HG03039 (cell line): ENCODE data around the gene TNXB.
"Not testable (repeated sequence)": the region's sequence is repeated elsewhere in the genome, so short reads cannot be mapped to it uniquely, and the experiment has no call there.

Source experiments
- ATAC-seq: cut with Tn5 transposase; IDR thresholded peaks from one replicate; pipeline ENCODE4 v1.9.1; 2021; ENCODE audit warnings: mild to moderate bottlenecking, moderate library complexity; ENCODE audit not compliant: unreplicated experiment

Gene TNXB

DNA sequence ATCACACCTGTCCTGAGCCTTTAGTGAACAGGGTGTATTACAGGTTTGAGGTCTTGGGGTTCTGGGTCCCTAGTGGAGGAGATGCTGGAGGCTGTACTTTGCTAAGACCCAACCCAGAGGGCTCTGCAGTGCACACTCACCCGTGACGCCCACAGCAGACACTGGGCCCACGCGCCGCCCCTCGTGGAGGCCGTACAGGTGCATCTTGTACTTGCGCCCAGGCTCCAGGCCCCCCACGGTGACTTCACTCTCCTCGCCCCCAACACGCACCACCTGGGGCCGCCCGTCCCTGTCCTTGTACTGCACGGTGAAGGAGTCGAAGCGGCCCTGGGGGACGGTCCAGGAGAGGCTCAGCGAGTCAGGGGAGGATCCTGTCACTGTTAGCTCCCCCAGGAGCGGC is 41.6 kb downstream of the TNXB start:
- not testable (repeated sequence) for ATAC-seq

GRCh38 chr6:32064706-32065105 is 44.4 kb downstream of the TNXB start:
- no peak for ATAC-seq

DNA sequence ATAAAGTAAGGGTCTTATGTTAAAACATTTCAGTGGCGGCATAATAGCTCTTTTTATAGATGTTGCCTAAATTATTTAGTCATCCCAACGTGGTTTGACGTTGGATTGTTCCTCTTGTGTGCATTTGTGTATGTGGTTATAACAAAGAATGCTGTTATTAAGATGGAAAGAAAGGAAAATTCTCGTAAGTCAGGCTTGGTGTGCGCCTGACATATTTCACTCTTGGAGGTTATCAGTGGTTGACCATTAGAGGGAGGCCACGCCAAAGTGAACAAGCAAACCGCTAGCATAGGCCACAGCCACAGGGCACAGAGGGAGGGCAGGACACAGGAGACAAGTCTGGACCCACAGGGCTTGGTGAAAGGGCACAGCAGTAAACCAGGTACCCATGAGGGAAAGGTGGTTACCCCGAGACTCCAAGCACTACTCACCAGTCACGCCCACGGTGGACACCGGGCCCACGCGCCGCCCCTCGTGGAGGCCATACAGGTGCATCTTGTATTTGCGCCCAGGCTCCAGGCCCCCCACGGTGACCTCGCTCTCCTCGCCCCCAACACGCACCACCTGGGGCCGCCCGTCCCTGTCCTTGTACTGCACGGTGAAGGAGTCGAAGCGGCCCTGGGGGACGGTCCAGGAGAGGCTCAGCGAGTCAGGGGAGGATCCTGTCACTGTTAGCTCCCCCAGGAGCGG is 48.0 kb downstream of the TNXB start:
- no peak for ATAC-seq

DNA sequence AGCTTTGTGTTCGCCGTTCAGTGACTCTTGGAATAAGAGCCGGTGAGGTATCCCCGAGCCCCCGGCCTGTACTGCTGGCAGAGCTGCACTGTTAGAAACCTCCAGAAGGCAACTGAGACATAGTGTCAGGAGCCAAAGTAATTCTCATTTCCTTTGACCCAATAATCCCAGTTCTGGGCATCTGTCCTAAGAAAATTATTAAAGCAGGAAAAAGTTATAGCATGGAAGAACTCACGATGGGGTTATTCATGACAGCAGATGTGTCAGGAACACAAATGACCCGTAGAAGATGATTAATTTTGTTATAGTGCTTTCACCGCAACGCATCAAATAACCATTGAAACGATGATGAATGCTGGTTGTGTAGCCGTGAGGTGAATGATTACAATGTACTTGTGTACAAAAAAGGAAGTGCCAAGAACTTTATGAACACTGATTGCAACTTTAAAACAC is 50.6 kb downstream of the TNXB start:
- ATAC-seq: no peak

DNA sequence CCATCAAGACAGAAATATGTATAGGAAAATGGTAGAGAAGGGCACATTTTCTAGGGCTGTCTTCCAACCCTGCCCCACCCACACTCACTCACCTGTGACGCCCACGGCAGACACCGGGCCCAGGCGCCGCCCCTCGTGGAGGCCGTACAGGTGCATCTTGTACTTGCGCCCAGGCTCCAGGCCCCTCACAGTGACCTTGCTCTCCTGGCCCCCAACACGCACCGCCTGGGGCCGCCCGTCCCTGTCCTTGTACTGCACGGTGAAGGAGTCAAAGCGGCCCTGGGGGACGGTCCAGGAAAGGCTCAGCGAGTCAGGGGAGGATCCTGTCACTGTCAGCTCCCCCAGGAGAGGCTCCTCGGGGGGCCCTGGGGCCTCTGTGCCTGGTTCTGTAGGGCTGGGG is 51.2 kb downstream of the TNXB start:
- ATAC-seq: no peak

DNA sequence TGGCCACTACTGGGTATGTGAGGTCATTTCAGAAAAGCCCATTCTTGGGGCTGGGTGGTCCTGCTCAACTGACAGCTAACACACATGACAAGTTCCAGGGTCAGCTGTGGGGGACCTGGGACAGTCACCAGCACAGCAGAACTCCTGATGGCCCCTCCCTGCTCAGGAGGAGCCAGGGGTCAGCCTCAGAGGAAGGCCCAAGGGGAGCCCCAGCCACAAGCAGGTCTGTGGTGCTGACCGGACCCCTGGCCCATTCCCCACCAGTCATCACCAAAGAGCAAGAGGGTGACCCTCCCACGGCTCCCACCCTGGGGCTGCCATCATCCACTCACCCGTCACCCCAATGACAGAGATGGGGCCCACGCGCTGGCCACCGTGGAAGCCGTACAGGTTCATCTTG is 52.9 kb downstream of the TNXB start:
- no peak for ATAC-seq

DNA sequence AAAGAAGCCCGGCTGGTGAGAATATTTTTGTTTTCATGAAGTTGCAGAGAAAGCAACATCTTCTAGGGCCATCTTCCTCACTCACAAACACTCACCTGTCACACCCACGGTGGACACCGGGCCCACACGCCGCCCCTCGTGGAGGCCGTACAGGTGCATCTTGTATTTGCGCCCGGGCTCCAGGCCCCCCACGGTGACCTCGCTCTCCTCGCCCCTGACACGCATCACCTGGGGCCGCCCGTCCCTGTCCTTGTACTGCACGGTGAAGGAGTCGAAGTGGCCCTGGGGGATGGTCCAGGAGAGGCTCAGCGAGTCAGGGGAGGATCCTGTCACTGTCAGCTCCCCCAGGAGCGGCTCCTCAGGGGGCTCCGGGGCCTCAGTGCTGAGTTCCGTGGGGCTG is 53.4 kb downstream of the TNXB start:
- ATAC-seq: not testable (repeated sequence)

DNA sequence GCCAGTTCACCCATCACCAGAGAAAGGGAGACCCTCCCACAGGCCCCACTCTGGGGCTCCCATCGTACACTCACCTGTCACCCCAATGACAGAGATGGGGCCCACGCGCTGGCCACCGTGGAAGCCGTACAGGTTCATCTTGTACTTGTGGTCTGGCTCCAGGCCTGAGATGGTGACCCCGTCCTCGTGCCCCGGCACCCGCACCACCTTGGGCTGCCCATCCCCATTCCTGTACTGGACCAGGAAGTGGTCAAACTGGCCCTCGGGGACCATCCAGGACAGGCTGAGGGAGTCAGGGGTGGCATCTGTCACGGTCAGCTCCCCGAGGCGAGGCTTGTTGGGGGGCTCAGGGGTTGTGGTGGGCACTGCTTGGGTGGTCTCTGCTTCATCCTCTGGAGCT is 55.8 kb downstream of the TNXB start:
- ATAC-seq: not testable (repeated sequence)

- ATAC-seq: not testable (repeated sequence)
These were observed 56.5 kb downstream of the TNXB start for GRCh38 chr6:32052626-32053025.

DNA sequence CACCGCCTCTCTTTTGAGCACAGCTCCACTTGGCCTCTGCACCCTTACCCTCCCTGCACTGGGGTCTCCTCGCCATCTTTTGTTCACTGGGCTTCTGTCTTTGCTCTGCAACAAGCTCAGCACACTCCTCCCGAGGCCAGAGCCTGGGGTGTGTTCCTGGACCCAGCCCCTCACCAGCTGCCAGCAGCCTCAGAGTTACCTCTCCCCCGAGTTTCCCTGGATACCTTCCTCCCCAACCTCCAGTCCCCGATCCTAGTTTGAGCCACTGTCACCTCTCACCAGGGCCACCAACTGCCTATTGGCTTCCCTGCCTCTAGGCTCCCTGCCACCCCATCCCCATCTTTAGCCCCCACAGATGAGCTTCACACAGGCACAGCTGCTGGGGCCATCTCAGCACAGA is 58.6 kb downstream of the TNXB start:
- no peak for ATAC-seq

- ATAC-seq: not testable (repeated sequence)
These were observed 59.4 kb downstream of the TNXB start for GRCh38 chr6:32049736-32050135.

DNA sequence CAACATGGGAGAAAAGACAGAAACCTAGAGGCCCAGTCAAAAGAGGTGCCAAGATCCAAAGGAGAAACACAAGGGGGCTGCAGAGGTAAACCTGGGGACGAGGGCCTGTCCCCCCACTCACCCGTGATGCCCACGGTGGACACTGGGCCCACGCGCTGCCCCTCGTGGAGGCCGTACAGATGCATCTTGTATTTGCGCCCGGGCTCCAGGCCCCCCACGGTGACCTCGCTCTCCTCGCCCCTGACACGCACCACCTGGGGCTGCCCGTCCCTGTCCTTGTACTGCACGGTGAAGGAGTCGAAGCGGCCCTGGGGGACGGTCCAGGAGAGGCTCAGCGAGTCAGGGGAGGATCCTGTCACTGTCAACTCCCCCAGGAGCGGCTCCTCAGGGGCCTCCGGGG is 60.0 kb downstream of the TNXB start:
- not testable (repeated sequence) for ATAC-seq

DNA sequence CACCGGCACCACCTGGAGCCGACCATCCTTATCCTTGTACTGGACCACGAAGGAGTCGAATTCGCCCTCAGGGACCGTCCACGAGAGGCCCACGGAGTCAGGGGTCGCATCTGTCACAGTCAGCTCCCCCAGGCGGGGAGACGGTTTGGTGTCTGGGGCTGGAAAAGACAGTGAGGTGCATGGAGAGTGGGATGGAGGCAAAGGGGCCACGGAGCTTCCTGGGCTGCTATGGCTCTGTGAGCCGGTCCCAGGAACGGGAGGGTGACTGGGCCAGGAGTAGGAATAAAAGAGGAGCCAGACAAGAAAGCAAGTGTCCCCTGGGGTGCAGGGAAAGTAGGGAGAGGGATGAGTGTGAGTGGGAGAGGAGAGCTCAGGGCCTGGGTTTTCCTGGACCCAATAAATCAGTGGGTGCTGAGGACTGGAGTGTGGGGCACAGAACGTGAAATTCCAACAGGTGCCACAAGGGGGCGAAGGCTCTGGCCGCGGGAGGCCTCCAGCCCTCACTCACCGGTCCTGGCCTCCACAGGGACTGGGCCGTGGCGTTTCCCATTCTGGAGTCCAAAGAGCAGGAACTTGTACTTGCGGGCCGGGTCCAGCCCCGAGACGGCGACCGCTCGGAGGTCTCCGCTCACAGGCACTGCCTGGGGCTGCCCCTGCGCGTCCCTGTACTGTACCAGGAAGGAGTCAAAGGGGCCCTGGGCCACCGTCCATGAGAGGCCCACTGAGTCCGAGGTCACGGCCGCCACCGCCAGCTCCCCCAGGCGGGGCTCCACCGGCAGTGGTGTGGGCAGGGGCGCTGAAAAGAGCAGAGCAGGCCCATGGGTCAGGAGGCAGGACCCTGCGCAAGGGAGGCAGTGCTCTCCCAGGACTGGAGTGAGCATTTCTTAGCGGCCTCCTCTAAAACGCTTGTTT is 61.0 kb downstream of the TNXB start:
- ATAC-seq: no peak

- no peak for ATAC-seq
These were observed 61.6 kb downstream of the TNXB start for GRCh38 chr6:32047539-32047854.

DNA sequence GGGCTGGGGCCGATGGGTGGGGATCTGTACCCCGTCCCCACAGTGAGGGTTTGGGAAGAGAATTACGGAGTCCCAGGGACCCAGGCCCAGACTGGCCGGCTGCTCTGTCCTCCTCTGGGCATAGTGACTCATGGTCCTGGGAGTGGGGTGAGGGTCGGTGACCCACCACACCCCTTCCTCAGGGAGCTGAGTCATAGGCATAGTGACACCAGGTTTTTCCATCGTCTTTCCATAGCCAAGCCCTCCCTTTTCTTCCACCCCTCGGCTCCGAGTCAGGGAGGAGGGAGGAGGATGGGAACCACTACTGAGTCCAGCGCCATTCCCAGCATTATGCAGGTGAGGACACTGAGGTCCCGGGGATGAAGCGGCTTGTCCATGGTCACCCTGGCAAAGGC is 62.1 kb downstream of the TNXB start:
- ATAC-seq: no peak

- ATAC-seq: no peak
These were observed 62.6 kb downstream of the TNXB start for GRCh38 chr6:32046450-32047083.

- no peak for ATAC-seq
These were observed 63.2 kb downstream of the TNXB start for GRCh38 chr6:32045811-32046449.

DNA sequence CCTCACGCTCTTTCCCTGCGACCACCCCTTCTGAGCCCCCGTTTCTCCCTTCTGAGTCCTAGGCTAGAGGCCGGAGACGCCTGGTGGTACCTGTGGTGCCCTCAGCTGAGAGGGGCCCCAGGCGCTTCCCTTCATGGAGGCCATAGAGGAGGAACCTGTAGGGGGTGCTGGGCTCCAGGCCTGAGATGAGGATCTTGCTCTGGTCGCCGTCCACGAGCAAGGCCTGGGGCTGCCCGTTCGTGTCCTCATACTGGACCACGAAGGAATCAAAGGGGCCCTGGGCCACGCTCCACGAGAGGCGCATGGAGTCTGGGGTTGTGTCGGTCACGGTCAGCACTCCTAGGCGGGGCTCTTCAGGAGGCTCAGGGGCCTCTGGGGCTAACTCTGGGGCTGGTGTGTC is 64.2 kb downstream of the TNXB start:
- ATAC-seq: not testable (repeated sequence)

DNA sequence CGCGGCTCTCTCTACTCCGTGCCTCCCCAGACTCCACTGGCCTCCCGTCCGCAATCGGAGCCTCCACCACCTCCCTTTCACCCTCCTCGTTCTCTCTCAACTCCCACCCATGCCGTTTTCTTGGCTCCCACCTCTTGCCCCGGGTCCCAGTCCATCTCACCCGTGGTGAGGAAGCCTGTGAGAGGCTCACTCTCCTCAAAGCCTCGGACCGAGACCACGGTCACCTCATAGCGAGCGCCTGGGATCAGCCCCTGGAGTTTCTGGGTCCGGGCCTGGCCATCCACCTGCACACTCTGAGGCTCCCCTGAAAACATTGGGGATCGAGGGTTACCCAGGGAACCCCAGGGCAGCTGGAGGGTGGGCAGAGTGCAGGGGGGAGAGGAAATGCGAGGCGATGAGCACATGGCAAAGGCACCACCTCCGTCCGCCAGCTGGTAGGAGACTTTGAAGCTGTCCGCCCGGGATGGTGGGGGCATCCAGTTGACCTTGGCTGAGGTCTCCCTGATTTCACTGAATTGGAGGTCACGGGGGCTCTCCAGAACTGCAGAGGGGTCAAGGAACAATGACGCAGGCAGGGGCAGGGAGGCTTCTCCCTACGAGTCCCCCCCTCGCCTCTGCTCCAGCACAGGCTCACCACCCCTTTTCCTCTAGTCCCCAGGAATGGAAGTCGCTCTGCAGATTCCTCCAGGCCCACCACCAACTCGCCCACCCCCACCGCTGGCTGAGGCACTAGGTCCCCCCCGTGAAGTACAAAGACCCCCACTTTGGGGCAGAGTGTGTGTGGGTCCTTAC is 65.4 kb downstream of the TNXB start:
- ATAC-seq: not testable (repeated sequence)

GRCh38 chr6:32042276-32042675 is 66.9 kb downstream of the TNXB start:
- ATAC-seq: not testable (repeated sequence)
